Measurements from ENCODE around the gene NFYC.

GRCh38 chr1:40709100-40709801, 17.7 kb downstream of the NFYC start:
- TF ChIP-seq CTCF (IDR thresholded peaks at IDR 0.05): no peak
- TF ChIP-seq POLR2AphosphoS5 (IDR thresholded peaks at IDR 0.05): peak in 1 of 2 donors; percentile 60
